OCI-LY7 (cell line): ENCODE measurements around the gene CRAMP1.

ENCODE experiments used
- CTCF ChIP-seq: fragments of 200-600 bp; sonication (generic); conservative IDR thresholded peaks from 2 replicates; pipeline ENCODE4 v1.5.1; 2014; ENCODE audit warnings: mild to moderate bottlenecking, antibody characterized with exemption, low read length, moderate library complexity, mixed read lengths
- EZH2phosphoT487 ChIP-seq: fragments of 200-600 bp; sonication (generic); IDR thresholded peaks from 2 replicates; pipeline ENCODE4 v1.6.1; 2018; ENCODE audit warnings: low read depth, borderline replicate concordance, mild to moderate bottlenecking, mixed run types, antibody characterized with exemption, low read length, moderate library complexity, mixed read lengths

GRCh38 chr16:1688807-1689560 is 76.8 kb downstream of the CRAMP1 start:
- TF ChIP-seq CTCF (no peak), EZH2phosphoT487 (no peak)
